ENCODE measurements around the gene LGALS8.

- no peak for TF ChIP-seq CTCF (optimal IDR thresholded peaks at IDR 0.05 in 1 of 3, IDR thresholded peaks at IDR 0.05 in 1 of 3, conservative IDR thresholded peaks at IDR 0.05 in 1 of 3; ENCODE audit: extremely low read depth in 1 of 3, insufficient read depth in 2 of 3, low read length in 3 of 3)
- TF ChIP-seq EZH2 (IDR thresholded peaks at IDR 0.05; ENCODE audit: low read length): no peak
Observed at GRCh38 chr1:236523704-236524141, at the start of gene LGALS8.
